ENCODE results near the gene JPT1. TPM values are rescaled to one million over a fixed set of nuclear protein-coding genes. Genes with fewer than 3 reads are reported as not detected.

JPT1 gene
- total and polyA plus RNA-seq, 2 experiments from 2014 or later = 136 to 209 TPM

GRCh38 chr17:75096082-75096625 is 58.2 kb downstream of the JPT1 start:
- no peaks in the 10 kb centered on the region for H3K27me3 ChIP-seq
- no peaks in the 10 kb centered on the region for H3K4me1 ChIP-seq (ENCODE audit: low read depth)
- DNase-seq (ENCODE audit: low read depth in 1 of 2, low spot score in 1 of 2) = peak in 1 of 2 donors; percentile 72
- H3K4me3 ChIP-seq = no peak overlapping the region
- no peak overlapping the region for H3K27ac ChIP-seq
- TF ChIP-seq CTCF (IDR thresholded peaks at IDR 0.05; ENCODE audit: low read depth, low read length) = no peak
- peaks cover 3% of the 10 kb centered on the region for H3K36me3 ChIP-seq
- H3K9me3 ChIP-seq (ENCODE audit: low read depth) = no peaks in the 10 kb centered on the region

GRCh38 chr17:75094871-75095399 is 59.4 kb downstream of the JPT1 start:
- H3K9me3 ChIP-seq (ENCODE audit: low read depth) = no peaks in the 10 kb centered on the region
- H3K27ac ChIP-seq = no peak overlapping the region
- H3K27me3 ChIP-seq = no peaks in the 10 kb centered on the region
- no peak overlapping the region for H3K4me3 ChIP-seq
- DNase-seq (ENCODE audit: low read depth in 1 of 2, low spot score in 1 of 2) = no peak
- TF ChIP-seq CTCF (IDR thresholded peaks at IDR 0.05; ENCODE audit: low read depth, low read length) = no peak
- no peaks in the 10 kb centered on the region for H3K36me3 ChIP-seq
- no peaks in the 10 kb centered on the region for H3K4me1 ChIP-seq (ENCODE audit: low read depth)

GRCh38 chr17:75093548-75094158 is 60.7 kb downstream of the JPT1 start:
- H3K36me3 ChIP-seq = no peaks in the 10 kb centered on the region

GRCh38 chr17:75091855-75092327 is 62.4 kb downstream of the JPT1 start:
- Histone ChIP-seq H3K27ac (peak overlapping the region; percentile 57), H3K4me1 (ENCODE audit: low read depth) (peaks cover 13% of the 10 kb centered on the region), H3K27me3 (no peaks in the 10 kb centered on the region), H3K36me3 (no peaks in the 10 kb centered on the region), H3K9me3 (ENCODE audit: low read depth) (no peaks in the 10 kb centered on the region), H3K4me3 (no peak overlapping the region)
- no peak for TF ChIP-seq CTCF (IDR thresholded peaks at IDR 0.05; ENCODE audit: low read depth, low read length)
- no peak for DNase-seq (ENCODE audit: low read depth in 1 of 2, low spot score in 1 of 2)

More at GRCh38 chr17:75093548-75094158, 60.7 kb downstream of the JPT1 start:
- DNase-seq (ENCODE audit: low read depth in 1 of 2, low spot score in 1 of 2) = no peak
- TF ChIP-seq CTCF (IDR thresholded peaks at IDR 0.05; ENCODE audit: low read depth, low read length) = no peak
- Histone ChIP-seq H3K27ac (no peak overlapping the region), H3K4me1 (ENCODE audit: low read depth) (peaks cover 3% of the 10 kb centered on the region), H3K4me3 (no peak overlapping the region), H3K9me3 (ENCODE audit: low read depth) (no peaks in the 10 kb centered on the region), H3K27me3 (no peaks in the 10 kb centered on the region)

GRCh38 chr17:75090871-75091854 is 63.1 kb downstream of the JPT1 start:
- H3K4me3 ChIP-seq = no peak overlapping the region
- H3K4me1 ChIP-seq (ENCODE audit: low read depth) = peaks cover 13% of the 10 kb centered on the region
- H3K27ac ChIP-seq = peak overlapping the region; percentile 57

More at GRCh38 chr17:75090871-75091854, 63.1 kb downstream of the JPT1 start:
- Histone ChIP-seq H3K27me3 (no peaks in the 10 kb centered on the region), H3K36me3 (no peaks in the 10 kb centered on the region), H3K9me3 (ENCODE audit: low read depth) (no peaks in the 10 kb centered on the region)
- TF ChIP-seq CTCF (IDR thresholded peaks at IDR 0.05; ENCODE audit: low read depth, low read length) = no peak
- DNase-seq (ENCODE audit: low read depth in 1 of 2, low spot score in 1 of 2) = no peak
